ENCODE data around the gene MARVELD1.

DNA sequence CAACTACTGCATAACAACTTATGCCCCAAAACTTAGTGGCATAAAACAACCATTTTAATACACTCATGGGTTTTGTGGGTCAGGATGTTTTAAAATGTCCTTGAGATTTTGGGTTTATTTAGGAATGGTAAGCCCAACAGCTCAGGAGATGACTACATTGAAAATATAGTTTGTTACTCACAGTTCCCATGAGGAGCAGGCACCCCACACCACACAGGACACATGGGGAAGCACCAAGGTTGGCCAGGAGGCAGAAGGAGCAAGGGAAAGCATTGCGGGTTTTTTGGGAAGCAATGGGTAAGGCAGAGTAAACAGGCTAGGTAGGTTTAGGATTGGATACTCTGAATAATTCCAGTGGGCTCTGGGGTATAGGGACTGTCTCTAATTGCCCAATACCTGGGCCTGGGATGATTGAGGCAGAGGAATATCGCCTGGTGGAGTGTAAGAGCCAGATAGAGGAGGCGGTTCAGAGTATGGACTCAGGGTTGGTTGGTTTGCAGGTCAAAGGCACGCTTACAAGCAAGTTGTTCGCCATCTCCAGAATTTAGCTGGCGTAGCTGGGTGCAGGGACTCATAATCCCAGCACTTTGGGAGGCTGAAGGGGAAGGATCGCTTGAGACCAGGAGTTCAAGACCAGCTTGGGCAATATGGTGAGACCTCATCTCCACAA lies 10.0 kb upstream of the MARVELD1 start:
- TF ChIP-seq EZH2phosphoT487 (IDR thresholded peaks at IDR 0.05; ENCODE audit: borderline replicate concordance, low read depth, low read length), result no peak
- no peak for TF ChIP-seq CTCF (conservative IDR thresholded peaks at IDR 0.05; ENCODE audit: low read length)
